ENCODE data around the gene ANKRD44. TPM values are rescaled to one million over a fixed set of nuclear protein-coding genes. Genes with fewer than 3 reads are reported as not detected.

The ANKRD44 gene
- total RNA-seq, 1 experiment from 2014 or later: 7.1 TPM

- no peaks in the 10 kb centered on the region for H3K9me3 Mint-ChIP-seq (ENCODE audit: low read depth, unreplicated experiment)
- CTCF ChIA-PET: no interaction called here
- no peaks in the 10 kb centered on the region for H3K4me1 Mint-ChIP-seq (ENCODE audit: low read depth, unreplicated experiment)
- H3K4me3 Mint-ChIP-seq (ENCODE audit: low read depth, unreplicated experiment): no peak overlapping the region
- no peak for DNase-seq
- H3K27ac Mint-ChIP-seq (ENCODE audit: unreplicated experiment): no peak overlapping the region
- intact Hi-C loops (cut with micrococcal nuclease; ENCODE audit: unreplicated experiment): no loop called here
- H3K36me3 Mint-ChIP-seq (ENCODE audit: insufficient read depth, unreplicated experiment): no peaks in the 10 kb centered on the region
- BruUV-seq (replicated peaks): no TSS peak
- no peaks in the 10 kb centered on the region for H3K27me3 Mint-ChIP-seq (ENCODE audit: unreplicated experiment)
- TF ChIP-seq, protein P1, sequence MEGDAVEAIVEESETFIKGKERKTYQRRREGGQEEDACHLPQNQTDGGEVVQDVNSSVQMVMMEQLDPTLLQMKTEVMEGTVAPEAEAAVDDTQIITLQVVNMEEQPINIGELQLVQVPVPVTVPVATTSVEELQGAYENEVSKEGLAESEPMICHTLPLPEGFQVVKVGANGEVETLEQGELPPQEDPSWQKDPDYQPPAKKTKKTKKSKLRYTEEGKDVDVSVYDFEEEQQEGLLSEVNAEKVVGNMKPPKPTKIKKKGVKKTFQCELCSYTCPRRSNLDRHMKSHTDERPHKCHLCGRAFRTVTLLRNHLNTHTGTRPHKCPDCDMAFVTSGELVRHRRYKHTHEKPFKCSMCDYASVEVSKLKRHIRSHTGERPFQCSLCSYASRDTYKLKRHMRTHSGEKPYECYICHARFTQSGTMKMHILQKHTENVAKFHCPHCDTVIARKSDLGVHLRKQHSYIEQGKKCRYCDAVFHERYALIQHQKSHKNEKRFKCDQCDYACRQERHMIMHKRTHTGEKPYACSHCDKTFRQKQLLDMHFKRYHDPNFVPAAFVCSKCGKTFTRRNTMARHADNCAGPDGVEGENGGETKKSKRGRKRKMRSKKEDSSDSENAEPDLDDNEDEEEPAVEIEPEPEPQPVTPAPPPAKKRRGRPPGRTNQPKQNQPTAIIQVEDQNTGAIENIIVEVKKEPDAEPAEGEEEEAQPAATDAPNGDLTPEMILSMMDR (IDR thresholded peaks at IDR 0.05; ENCODE audit: unreplicated experiment): no peak
These were observed 45.5 kb downstream of the ANKRD44 start for GRCh38 chr2:197265036-197265435.

DNA sequence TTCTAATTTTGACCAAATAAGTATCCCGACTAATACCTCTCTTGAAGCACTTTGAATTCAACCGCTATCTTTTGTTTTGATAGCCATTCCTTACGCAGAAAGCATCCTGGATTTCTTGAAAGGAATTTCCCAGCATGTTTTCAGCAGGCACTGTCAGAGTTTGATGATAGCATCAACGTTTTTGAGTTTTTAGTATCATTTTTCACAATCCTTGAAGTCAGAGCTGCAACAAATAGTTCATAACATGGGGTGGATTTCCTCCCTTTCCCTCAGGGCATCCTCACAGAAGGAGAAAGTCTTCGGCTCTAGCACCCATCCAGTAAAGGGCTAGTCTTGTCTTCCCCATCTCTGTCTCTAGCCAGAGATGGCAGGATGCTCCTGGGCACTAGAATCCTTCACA is 46.2 kb downstream of the ANKRD44 start:
- H3K36me3 Mint-ChIP-seq (ENCODE audit: insufficient read depth, unreplicated experiment): no peaks in the 10 kb centered on the region
- H3K4me3 Mint-ChIP-seq (ENCODE audit: low read depth, unreplicated experiment): no peak overlapping the region
- TF ChIP-seq, protein P1 (IDR thresholded peaks at IDR 0.05; ENCODE audit: unreplicated experiment): no peak
- intact Hi-C loops (cut with micrococcal nuclease; ENCODE audit: unreplicated experiment): no loop called here
- H3K27ac Mint-ChIP-seq (ENCODE audit: unreplicated experiment): no peak overlapping the region
- DNase-seq: no peak
- H3K4me1 Mint-ChIP-seq (ENCODE audit: low read depth, unreplicated experiment): no peaks in the 10 kb centered on the region
- no peaks in the 10 kb centered on the region for H3K9me3 Mint-ChIP-seq (ENCODE audit: low read depth, unreplicated experiment)
- H3K27me3 Mint-ChIP-seq (ENCODE audit: unreplicated experiment): no peaks in the 10 kb centered on the region
- no TSS peak for BruUV-seq (replicated peaks)
- CTCF ChIA-PET: interaction anchor here (0.7 kb wide), 1 partner anchor 24 kb away, joined by 6 read pairs; no protein-coding TSS in a partner anchor

DNA sequence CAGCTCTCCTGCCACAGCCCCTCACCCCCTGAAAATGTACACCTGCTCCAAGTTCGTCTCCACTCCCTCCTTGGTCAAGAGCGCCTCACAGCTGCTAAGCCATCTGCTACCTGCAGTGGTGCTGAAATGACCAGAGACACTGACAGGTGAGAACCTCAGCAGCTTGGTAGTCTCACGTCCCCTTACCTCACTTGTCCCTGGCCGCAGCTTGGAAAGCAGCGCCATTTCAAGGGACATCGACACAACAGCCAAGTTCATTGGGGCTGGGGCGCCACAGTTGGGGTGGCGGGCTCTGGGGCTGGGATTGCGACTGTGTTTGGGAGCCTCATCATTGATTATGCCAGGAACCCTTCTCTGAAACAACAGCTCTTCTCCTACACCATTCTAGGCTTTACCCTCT is 47.5 kb downstream of the ANKRD44 start:
- no TSS peak for BruUV-seq (replicated peaks)
- no peak for DNase-seq
- intact Hi-C loops (cut with micrococcal nuclease; ENCODE audit: unreplicated experiment): no loop called here
- Mint-ChIP-seq H3K4me3 (ENCODE audit: low read depth, unreplicated experiment) (no peak overlapping the region), H3K27me3 (ENCODE audit: unreplicated experiment) (no peaks in the 10 kb centered on the region), H3K9me3 (ENCODE audit: low read depth, unreplicated experiment) (no peaks in the 10 kb centered on the region), H3K36me3 (ENCODE audit: insufficient read depth, unreplicated experiment) (no peaks in the 10 kb centered on the region), H3K27ac (ENCODE audit: unreplicated experiment) (no peak overlapping the region), H3K4me1 (ENCODE audit: low read depth, unreplicated experiment) (no peaks in the 10 kb centered on the region)
- CTCF ChIA-PET: no interaction called here
- TF ChIP-seq, protein P1 (IDR thresholded peaks at IDR 0.05; ENCODE audit: unreplicated experiment): no peak

- Mint-ChIP-seq H3K27ac (ENCODE audit: unreplicated experiment) (no peak overlapping the region), H3K4me3 (ENCODE audit: low read depth, unreplicated experiment) (no peak overlapping the region), H3K36me3 (ENCODE audit: insufficient read depth, unreplicated experiment) (no peaks in the 10 kb centered on the region), H3K9me3 (ENCODE audit: low read depth, unreplicated experiment) (no peaks in the 10 kb centered on the region), H3K4me1 (ENCODE audit: low read depth, unreplicated experiment) (no peaks in the 10 kb centered on the region), H3K27me3 (ENCODE audit: unreplicated experiment) (no peaks in the 10 kb centered on the region)
- intact Hi-C loops (cut with micrococcal nuclease; ENCODE audit: unreplicated experiment): no loop called here
- no peak for DNase-seq
- BruUV-seq (replicated peaks): no TSS peak
- TF ChIP-seq, protein P1 (IDR thresholded peaks at IDR 0.05; ENCODE audit: unreplicated experiment): no peak
- CTCF ChIA-PET: interaction anchor here (0.7 kb wide), 1 partner anchor 308 kb away, joined by 3 read pairs; no protein-coding TSS in a partner anchor
These were observed 48.8 kb downstream of the ANKRD44 start for GRCh38 chr2:197261808-197262226.

All from Calu3 (cell line).